ENCODE measurements around the gene SPON2.

Gene SPON2

GRCh38 chr4:1210241-1210841 is 38.0 kb upstream of the SPON2 start:
- H3K4me3 ChIP-seq (ENCODE audit: low read length), result no peak overlapping the region
- H3K36me3 ChIP-seq (replicated peaks; ENCODE audit: insufficient read depth, low read length), result no peaks in the 10 kb centered on the region
- H2AFZ ChIP-seq (ENCODE audit: low read length), result no peak overlapping the region
- H3F3A ChIP-seq (ENCODE audit: insufficient read depth, low read length), result peaks cover 8% of the 10 kb centered on the region
- H4K20me1 ChIP-seq (ENCODE audit: insufficient read depth, low read length), result no peaks in the 10 kb centered on the region
- H3K4me2 ChIP-seq (ENCODE audit: low read depth, low read length), result no peak overlapping the region
- DNase-seq, result no peak
- H3K79me2 ChIP-seq (ENCODE audit: low read length), result peaks cover 20% of the 10 kb centered on the region
- no peaks in the 10 kb centered on the region for H3K9me3 ChIP-seq (replicated peaks; ENCODE audit: insufficient read depth, low read length)
- no peak overlapping the region for H3K9ac ChIP-seq (ENCODE audit: low read length)
- H3K27ac ChIP-seq (ENCODE audit: low read length), result no peak overlapping the region
- H3K27me3 ChIP-seq (replicated peaks; ENCODE audit: insufficient read depth, low read length), result no peaks in the 10 kb centered on the region
- no peaks in the 10 kb centered on the region for H3K9me2 ChIP-seq (replicated peaks; ENCODE audit: insufficient read depth, low read length)
- TF ChIP-seq EZH2phosphoT487 (IDR thresholded peaks at IDR 0.05; ENCODE audit: low read length) (no peak), EZH2 (optimal IDR thresholded peaks at IDR 0.05; ENCODE audit: low read depth, low read length) (no peak)
- H3K4me1 ChIP-seq (ENCODE audit: low read length), result peaks cover 14% of the 10 kb centered on the region

- Histone ChIP-seq H3F3A (ENCODE audit: insufficient read depth, low read length) (peaks cover 3% of the 10 kb centered on the region), H3K9me3 (replicated peaks; ENCODE audit: insufficient read depth, low read length) (no peaks in the 10 kb centered on the region), H3K27ac (ENCODE audit: low read length) (no peak overlapping the region), H2AFZ (ENCODE audit: low read length) (no peak overlapping the region), H3K4me1 (ENCODE audit: low read length) (peaks cover 9% of the 10 kb centered on the region), H3K79me2 (ENCODE audit: low read length) (peaks cover 18% of the 10 kb centered on the region), H3K27me3 (replicated peaks; ENCODE audit: insufficient read depth, low read length) (no peaks in the 10 kb centered on the region), H3K9ac (ENCODE audit: low read length) (no peak overlapping the region), H3K36me3 (replicated peaks; ENCODE audit: insufficient read depth, low read length) (no peaks in the 10 kb centered on the region), H3K4me3 (ENCODE audit: low read length) (no peak overlapping the region), H3K9me2 (replicated peaks; ENCODE audit: insufficient read depth, low read length) (no peaks in the 10 kb centered on the region), H4K20me1 (ENCODE audit: insufficient read depth, low read length) (no peaks in the 10 kb centered on the region), H3K4me2 (ENCODE audit: low read depth, low read length) (no peak overlapping the region)
- TF ChIP-seq EZH2 (optimal IDR thresholded peaks at IDR 0.05; ENCODE audit: low read depth, low read length), result no peak
- no peak for TF ChIP-seq EZH2phosphoT487 (IDR thresholded peaks at IDR 0.05; ENCODE audit: low read length)
- TF ChIP-seq, protein P1, sequence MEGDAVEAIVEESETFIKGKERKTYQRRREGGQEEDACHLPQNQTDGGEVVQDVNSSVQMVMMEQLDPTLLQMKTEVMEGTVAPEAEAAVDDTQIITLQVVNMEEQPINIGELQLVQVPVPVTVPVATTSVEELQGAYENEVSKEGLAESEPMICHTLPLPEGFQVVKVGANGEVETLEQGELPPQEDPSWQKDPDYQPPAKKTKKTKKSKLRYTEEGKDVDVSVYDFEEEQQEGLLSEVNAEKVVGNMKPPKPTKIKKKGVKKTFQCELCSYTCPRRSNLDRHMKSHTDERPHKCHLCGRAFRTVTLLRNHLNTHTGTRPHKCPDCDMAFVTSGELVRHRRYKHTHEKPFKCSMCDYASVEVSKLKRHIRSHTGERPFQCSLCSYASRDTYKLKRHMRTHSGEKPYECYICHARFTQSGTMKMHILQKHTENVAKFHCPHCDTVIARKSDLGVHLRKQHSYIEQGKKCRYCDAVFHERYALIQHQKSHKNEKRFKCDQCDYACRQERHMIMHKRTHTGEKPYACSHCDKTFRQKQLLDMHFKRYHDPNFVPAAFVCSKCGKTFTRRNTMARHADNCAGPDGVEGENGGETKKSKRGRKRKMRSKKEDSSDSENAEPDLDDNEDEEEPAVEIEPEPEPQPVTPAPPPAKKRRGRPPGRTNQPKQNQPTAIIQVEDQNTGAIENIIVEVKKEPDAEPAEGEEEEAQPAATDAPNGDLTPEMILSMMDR (IDR thresholded peaks at IDR 0.05; ENCODE audit: low read length), result no peak
- DNase-seq, result no peak
Measured at GRCh38 chr4:1209821-1210220, 37.4 kb upstream of the SPON2 start.

GRCh38 chr4:1208970-1209704 is 36.8 kb upstream of the SPON2 start:
- no peak for DNase-seq
- Histone ChIP-seq H3K4me2 (ENCODE audit: low read depth, low read length) (no peak overlapping the region), H3K9me3 (replicated peaks; ENCODE audit: insufficient read depth, low read length) (no peaks in the 10 kb centered on the region), H2AFZ (ENCODE audit: low read length) (no peak overlapping the region), H3K4me3 (ENCODE audit: low read length) (no peak overlapping the region), H3F3A (ENCODE audit: insufficient read depth, low read length) (no peaks in the 10 kb centered on the region), H4K20me1 (ENCODE audit: insufficient read depth, low read length) (no peaks in the 10 kb centered on the region), H3K36me3 (replicated peaks; ENCODE audit: insufficient read depth, low read length) (no peaks in the 10 kb centered on the region), H3K27ac (ENCODE audit: low read length) (no peak overlapping the region), H3K4me1 (ENCODE audit: low read length) (peaks cover 2% of the 10 kb centered on the region), H3K79me2 (ENCODE audit: low read length) (peaks cover 11% of the 10 kb centered on the region), H3K27me3 (replicated peaks; ENCODE audit: insufficient read depth, low read length) (no peaks in the 10 kb centered on the region), H3K9me2 (replicated peaks; ENCODE audit: insufficient read depth, low read length) (no peaks in the 10 kb centered on the region), H3K9ac (ENCODE audit: low read length) (no peak overlapping the region)
- TF ChIP-seq EZH2phosphoT487 (IDR thresholded peaks at IDR 0.05; ENCODE audit: low read length) (no peak), EZH2 (optimal IDR thresholded peaks at IDR 0.05; ENCODE audit: low read depth, low read length) (no peak)

DNA sequence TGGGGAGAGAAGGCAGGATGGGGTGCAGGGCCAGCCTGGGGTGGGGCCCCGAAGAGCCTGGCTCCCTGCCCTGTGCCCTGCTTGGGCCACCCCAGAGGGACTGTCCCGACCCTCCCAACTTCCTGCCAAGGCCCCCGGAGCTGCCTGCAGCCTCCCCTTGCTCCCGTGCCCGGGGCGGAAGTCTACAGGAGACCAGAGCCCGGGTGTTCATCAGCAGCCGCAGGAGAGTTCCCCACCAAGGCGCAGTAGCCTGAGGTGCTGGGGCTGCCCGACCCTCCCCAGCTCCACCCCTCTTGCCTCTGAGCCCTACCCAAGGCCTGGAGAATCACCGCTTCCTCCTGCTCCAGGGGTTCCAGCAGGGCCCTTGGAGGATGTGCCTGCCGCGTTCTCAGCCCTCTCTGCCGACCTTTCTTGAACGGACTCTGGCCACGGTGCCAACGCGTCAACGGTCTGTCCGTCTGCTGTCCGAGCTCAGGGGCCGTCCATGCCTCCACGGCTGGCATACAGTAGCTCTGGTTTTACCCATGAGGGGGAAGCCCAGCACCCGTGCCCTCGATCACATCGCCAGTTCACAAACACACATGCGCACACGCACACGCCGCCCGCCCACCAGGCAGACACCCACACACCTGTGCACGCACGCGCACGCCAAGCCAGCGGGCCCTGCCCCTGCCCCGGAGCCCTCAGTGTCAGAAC is 36.0 kb upstream of the SPON2 start:
- H3K9ac ChIP-seq (ENCODE audit: low read length), result no peak overlapping the region
- H3F3A ChIP-seq (ENCODE audit: insufficient read depth, low read length), result no peaks in the 10 kb centered on the region
- no peak overlapping the region for H3K4me2 ChIP-seq (ENCODE audit: low read depth, low read length)
- H3K27me3 ChIP-seq (replicated peaks; ENCODE audit: insufficient read depth, low read length), result no peaks in the 10 kb centered on the region
- TF ChIP-seq, protein P1 (IDR thresholded peaks at IDR 0.05; ENCODE audit: low read length), result no peak
- TF ChIP-seq EZH2 (optimal IDR thresholded peaks at IDR 0.05; ENCODE audit: low read depth, low read length) (no peak), EZH2phosphoT487 (IDR thresholded peaks at IDR 0.05; ENCODE audit: low read length) (no peak)
- no peak for DNase-seq
- no peaks in the 10 kb centered on the region for H3K36me3 ChIP-seq (replicated peaks; ENCODE audit: insufficient read depth, low read length)
- H3K9me2 ChIP-seq (replicated peaks; ENCODE audit: insufficient read depth, low read length), result no peaks in the 10 kb centered on the region
- H3K9me3 ChIP-seq (replicated peaks; ENCODE audit: insufficient read depth, low read length), result no peaks in the 10 kb centered on the region
- H2AFZ ChIP-seq (ENCODE audit: low read length), result no peak overlapping the region
- no peak overlapping the region for H3K27ac ChIP-seq (ENCODE audit: low read length)
- H3K79me2 ChIP-seq (ENCODE audit: low read length), result peaks cover 4% of the 10 kb centered on the region
- H3K4me1 ChIP-seq (ENCODE audit: low read length), result no peaks in the 10 kb centered on the region
- H4K20me1 ChIP-seq (ENCODE audit: insufficient read depth, low read length), result no peaks in the 10 kb centered on the region
- H3K4me3 ChIP-seq (ENCODE audit: low read length), result no peak overlapping the region

Data from MM.1S (cell line).